A673 (cell line): ENCODE data around the gene RC3H2.

Experiments used
- CTCF ChIP-seq: fragments of 300-800, 200-600 bp; sonication (generic); conservative IDR thresholded peaks from 2 replicates; pipeline ENCODE4 v1.5.1; 2017; ENCODE audit warnings: low read depth, mild to moderate bottlenecking, antibody characterized with exemption, low read length, moderate library complexity, mixed read lengths
- EZH2 ChIP-seq: fragments of 200-600 bp; sonication (generic); IDR thresholded peaks from 2 replicates; pipeline ENCODE4 v1.6.1; 2017; ENCODE audit warnings: borderline replicate concordance, low read depth, mild to moderate bottlenecking, mixed read lengths, antibody characterized with exemption, low read length; ENCODE audit not compliant: poor library complexity, severe bottlenecking

GRCh38 chr9:122900791-122901190 is 4.4 kb downstream of the RC3H2 start:
- no peak for TF ChIP-seq CTCF
- no peak for TF ChIP-seq EZH2
